C4-2B (cell line): ENCODE results near the gene GRK6.

ENCODE experiments used
- ZFX ChIP-seq: fragments of 450-650 bp; IDR thresholded peaks from 2 replicates; pipeline ENCODE4 v1.6.1; 2017
- TF ChIP-seq, protein P1 (sequence below): fragments of 450-650 bp; conservative IDR thresholded peaks from 2 replicates; pipeline ENCODE4 v1.5.1; 2017; ENCODE audit warnings: mild to moderate bottlenecking

GRCh38 chr5:177425801-177426565 lies 493 bp upstream of the GRK6 start:
- TF ChIP-seq, protein P1, sequence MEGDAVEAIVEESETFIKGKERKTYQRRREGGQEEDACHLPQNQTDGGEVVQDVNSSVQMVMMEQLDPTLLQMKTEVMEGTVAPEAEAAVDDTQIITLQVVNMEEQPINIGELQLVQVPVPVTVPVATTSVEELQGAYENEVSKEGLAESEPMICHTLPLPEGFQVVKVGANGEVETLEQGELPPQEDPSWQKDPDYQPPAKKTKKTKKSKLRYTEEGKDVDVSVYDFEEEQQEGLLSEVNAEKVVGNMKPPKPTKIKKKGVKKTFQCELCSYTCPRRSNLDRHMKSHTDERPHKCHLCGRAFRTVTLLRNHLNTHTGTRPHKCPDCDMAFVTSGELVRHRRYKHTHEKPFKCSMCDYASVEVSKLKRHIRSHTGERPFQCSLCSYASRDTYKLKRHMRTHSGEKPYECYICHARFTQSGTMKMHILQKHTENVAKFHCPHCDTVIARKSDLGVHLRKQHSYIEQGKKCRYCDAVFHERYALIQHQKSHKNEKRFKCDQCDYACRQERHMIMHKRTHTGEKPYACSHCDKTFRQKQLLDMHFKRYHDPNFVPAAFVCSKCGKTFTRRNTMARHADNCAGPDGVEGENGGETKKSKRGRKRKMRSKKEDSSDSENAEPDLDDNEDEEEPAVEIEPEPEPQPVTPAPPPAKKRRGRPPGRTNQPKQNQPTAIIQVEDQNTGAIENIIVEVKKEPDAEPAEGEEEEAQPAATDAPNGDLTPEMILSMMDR: no peak
- no peak for TF ChIP-seq ZFX
